KMS-11 (cell line): ENCODE results near the gene KRTAP5-10.
"Not testable (repeated sequence)": the region's sequence is repeated elsewhere in the genome, so short reads cannot be mapped to it uniquely, and the experiment has no call there.

Source experiments
- H2AFZ ChIP-seq: fragments of 200-600 bp; sonication (generic); 2 replicates; pipeline ENCODE4 v1.6.1; 2016; ENCODE audit warnings: antibody characterized with exemption, mixed run types, low read depth
- H3K27ac ChIP-seq: fragments of 200-600 bp; sonication (generic); 2 replicates; pipeline ENCODE4 v1.6.1; 2016; ENCODE audit warnings: mild to moderate bottlenecking, mixed run types
- H3K27me3 ChIP-seq: fragments of 200-600 bp; sonication (generic); 2 replicates; pipeline ENCODE4 v1.6.1; 2017; ENCODE audit warnings: mild to moderate bottlenecking, low read depth, mixed run types, moderate library complexity; ENCODE audit not compliant: insufficient read depth
- H3K36me3 ChIP-seq: fragments of 200-600 bp; sonication (generic); 2 replicates; pipeline ENCODE4 v1.6.1; 2017; ENCODE audit warnings: mild to moderate bottlenecking, mixed run types; ENCODE audit not compliant: insufficient read depth
- H3K4me1 ChIP-seq: fragments of 200-600 bp; sonication (generic); 2 replicates; pipeline ENCODE4 v1.6.1; 2016; ENCODE audit warnings: mild to moderate bottlenecking, low read depth, mixed run types; ENCODE audit not compliant: poor library complexity, severe bottlenecking
- H3K4me2 ChIP-seq: fragments of 200-600 bp; sonication (generic); 2 replicates; pipeline ENCODE4 v1.7.0; 2016; ENCODE audit warnings: mild to moderate bottlenecking, mixed run types
- H3K4me3 ChIP-seq: fragments of 200-600 bp; sonication (generic); IDR thresholded peaks from 2 replicates; pipeline ENCODE4 v1.6.1; 2017; ENCODE audit warnings: low read depth, low read length, mixed read lengths; ENCODE audit not compliant: insufficient read depth
- H3K79me2 ChIP-seq: fragments of 200-600 bp; sonication (generic); 2 replicates; pipeline ENCODE4 v1.6.1; 2016; ENCODE audit warnings: low read depth, mixed run types; ENCODE audit not compliant: insufficient read depth
- H3K9ac ChIP-seq: fragments of 200-600 bp; sonication (generic); 2 replicates; pipeline ENCODE4 v1.6.1; 2016; ENCODE audit warnings: mild to moderate bottlenecking, mixed run types
- H4K20me1 ChIP-seq: fragments of 200-600 bp; sonication (generic); 2 replicates; pipeline ENCODE4 v1.6.1; 2016; ENCODE audit warnings: mild to moderate bottlenecking, mixed run types; ENCODE audit not compliant: insufficient read depth
- TF ChIP-seq, protein P1 (sequence below): fragments of 200-600 bp; sonication (generic); conservative IDR thresholded peaks from 2 replicates; pipeline ENCODE4 v1.6.1; 2017; ENCODE audit warnings: low read depth, mild to moderate bottlenecking, antibody characterized with exemption, low read length, moderate library complexity, mixed read lengths

The KRTAP5-10 gene

DNA sequence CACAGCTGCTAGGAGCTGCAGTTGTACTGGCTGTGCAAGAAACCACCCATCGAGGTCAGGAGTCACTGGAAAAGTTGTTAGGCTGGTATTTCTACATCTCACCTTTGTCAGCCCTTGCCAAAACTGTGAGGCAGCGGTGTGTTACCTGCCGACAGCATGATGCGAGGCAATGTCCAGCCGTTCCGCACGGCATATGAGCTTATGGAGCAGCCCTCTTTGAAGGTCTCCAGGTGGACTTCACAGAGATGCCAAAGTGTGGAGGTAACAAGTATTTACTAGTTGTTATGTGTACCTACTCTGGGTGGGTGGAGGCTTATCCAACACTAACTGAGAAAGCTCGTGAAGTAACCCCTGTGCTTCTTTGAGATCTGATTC is 24.2 kb downstream of the KRTAP5-10 start:
- TF ChIP-seq, protein P1, sequence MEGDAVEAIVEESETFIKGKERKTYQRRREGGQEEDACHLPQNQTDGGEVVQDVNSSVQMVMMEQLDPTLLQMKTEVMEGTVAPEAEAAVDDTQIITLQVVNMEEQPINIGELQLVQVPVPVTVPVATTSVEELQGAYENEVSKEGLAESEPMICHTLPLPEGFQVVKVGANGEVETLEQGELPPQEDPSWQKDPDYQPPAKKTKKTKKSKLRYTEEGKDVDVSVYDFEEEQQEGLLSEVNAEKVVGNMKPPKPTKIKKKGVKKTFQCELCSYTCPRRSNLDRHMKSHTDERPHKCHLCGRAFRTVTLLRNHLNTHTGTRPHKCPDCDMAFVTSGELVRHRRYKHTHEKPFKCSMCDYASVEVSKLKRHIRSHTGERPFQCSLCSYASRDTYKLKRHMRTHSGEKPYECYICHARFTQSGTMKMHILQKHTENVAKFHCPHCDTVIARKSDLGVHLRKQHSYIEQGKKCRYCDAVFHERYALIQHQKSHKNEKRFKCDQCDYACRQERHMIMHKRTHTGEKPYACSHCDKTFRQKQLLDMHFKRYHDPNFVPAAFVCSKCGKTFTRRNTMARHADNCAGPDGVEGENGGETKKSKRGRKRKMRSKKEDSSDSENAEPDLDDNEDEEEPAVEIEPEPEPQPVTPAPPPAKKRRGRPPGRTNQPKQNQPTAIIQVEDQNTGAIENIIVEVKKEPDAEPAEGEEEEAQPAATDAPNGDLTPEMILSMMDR: peak; percentile 27; the same call in 1 of the 2 replicates

DNA sequence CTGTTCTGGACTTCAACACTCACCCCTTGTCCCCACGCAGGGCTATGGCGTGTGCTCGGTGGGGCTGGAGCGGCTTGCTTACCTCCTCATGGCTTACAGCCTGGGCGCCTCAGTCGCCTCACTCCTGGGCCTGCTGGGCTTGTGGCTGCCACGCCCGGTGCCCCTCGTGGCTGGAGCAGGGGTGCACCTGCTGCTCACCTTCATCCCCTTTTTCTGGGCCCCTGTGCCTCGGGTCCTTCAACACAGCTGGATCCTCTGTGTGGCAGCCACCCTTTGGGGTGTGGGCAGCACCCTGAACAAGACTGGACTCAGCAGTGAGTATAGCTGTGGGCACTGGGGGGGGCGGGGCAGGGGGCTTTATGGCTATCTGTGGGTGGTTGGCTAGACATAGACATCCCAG is 37.9 kb downstream of the KRTAP5-10 start:
- not testable (repeated sequence) for H2AFZ ChIP-seq, H3K79me2 ChIP-seq, H3K27ac ChIP-seq, H3K9ac ChIP-seq, H3K36me3 ChIP-seq, H4K20me1 ChIP-seq, H3K4me2 ChIP-seq, H3K4me3 ChIP-seq, H3K4me1 ChIP-seq, H3K27me3 ChIP-seq

More for the DNA sequence above, 24.2 kb downstream of the KRTAP5-10 start:
- H3K36me3 ChIP-seq, H3K4me2 ChIP-seq, H3K79me2 ChIP-seq, H2AFZ ChIP-seq, H3K4me3 ChIP-seq, H3K9ac ChIP-seq, H3K27ac ChIP-seq, H3K27me3 ChIP-seq, H4K20me1 ChIP-seq, H3K4me1 ChIP-seq: not testable (repeated sequence)

GRCh38 chr11:71604798-71605488 is 39.6 kb downstream of the KRTAP5-10 start:
- not testable (repeated sequence) for H3K4me1 ChIP-seq, H3K79me2 ChIP-seq, H3K9ac ChIP-seq, H3K36me3 ChIP-seq, H4K20me1 ChIP-seq, H3K27me3 ChIP-seq, H3K4me3 ChIP-seq
- Histone ChIP-seq H2AFZ (peak overlapping the region; percentile 44; the same call in 1 of the 2 replicates), H3K27ac (peak overlapping the region; percentile 18; the same call in 1 of the 2 replicates), H3K4me2 (peak overlapping the region; percentile 45; the same call in 1 of the 2 replicates)
- TF ChIP-seq, protein P1: 0 out of 2 replicates have a peak, but pooled peaks have one; percentile 26

- H3K27me3 ChIP-seq, H2AFZ ChIP-seq, H3K79me2 ChIP-seq, H3K36me3 ChIP-seq, H3K4me3 ChIP-seq, H4K20me1 ChIP-seq, H3K27ac ChIP-seq, H3K4me2 ChIP-seq, H3K4me1 ChIP-seq, H3K9ac ChIP-seq: not testable (repeated sequence)
Measured at GRCh38 chr11:71606853-71607519, 41.6 kb downstream of the KRTAP5-10 start.

DNA sequence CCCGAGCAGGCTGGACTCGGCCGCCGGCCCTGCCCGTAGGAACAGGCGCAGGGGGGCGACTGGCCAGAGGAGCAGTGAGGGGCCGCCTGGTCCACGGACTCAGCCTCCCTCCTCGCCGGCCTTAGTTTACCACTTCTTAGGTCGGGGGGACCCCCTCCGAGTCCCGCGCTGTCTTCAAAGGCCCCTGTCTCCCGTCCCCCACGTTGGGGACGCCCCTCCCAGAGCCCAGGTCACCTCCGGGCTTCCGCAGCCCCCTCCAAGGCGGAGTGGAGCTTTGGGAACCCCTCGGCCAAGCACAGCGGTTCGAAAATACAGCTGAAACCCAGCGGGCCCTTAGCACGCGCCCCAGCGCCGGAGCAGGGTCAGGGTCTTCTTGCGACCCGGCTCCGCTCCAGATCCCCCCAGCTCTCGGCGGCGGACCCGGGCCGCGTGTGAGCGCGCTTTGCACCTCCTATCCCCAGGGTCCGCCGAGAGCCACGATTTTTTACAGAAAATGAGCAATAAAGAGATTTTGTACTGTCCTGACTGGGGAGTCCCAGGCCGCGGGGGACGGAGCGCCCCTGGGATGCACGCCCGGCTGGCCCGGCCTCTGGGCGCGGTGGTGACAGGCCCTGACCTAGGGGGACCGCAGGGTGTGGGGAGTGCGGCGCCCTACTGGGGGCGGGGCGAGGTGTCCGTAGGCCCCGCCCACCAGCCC is 42.3 kb downstream of the KRTAP5-10 start:
- not testable (repeated sequence) for H3K4me2 ChIP-seq, H4K20me1 ChIP-seq, H3K79me2 ChIP-seq, H3K4me1 ChIP-seq, H3K27me3 ChIP-seq, H3K4me3 ChIP-seq, H3K36me3 ChIP-seq, H3K9ac ChIP-seq, H3K27ac ChIP-seq, H2AFZ ChIP-seq

DNA sequence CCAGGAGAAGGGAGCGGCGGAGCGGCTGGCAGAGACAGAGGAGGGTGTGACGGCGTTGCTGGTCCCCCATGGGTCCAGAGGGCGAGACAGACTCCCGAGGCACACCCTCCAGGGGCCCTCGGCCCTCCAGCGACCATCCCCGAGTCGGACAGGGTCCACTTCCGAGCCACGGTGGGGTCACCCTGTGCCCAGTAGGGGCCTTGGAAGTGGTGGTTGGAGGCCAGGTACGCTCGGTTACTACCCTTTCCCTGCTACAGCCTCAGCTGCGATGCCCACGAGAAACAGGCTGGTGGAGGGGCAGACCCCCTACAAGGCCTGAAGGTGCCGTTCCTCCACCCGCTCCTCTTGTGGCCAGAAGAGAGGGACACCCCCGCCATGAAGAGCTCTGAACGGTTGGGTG is 42.9 kb downstream of the KRTAP5-10 start:
- not testable (repeated sequence) for H3K9ac ChIP-seq, H3K4me1 ChIP-seq, H2AFZ ChIP-seq, H3K4me2 ChIP-seq, H3K4me3 ChIP-seq, H3K79me2 ChIP-seq, H3K36me3 ChIP-seq, H4K20me1 ChIP-seq, H3K27ac ChIP-seq, H3K27me3 ChIP-seq

- H3K79me2 ChIP-seq, H3K36me3 ChIP-seq, H3K9ac ChIP-seq, H3K4me2 ChIP-seq, H3K27me3 ChIP-seq, H3K4me1 ChIP-seq, H4K20me1 ChIP-seq, H3K27ac ChIP-seq, H3K4me3 ChIP-seq, H2AFZ ChIP-seq: not testable (repeated sequence)
Measured at GRCh38 chr11:71611218-71611910, 46.0 kb downstream of the KRTAP5-10 start.

GRCh38 chr11:71613931-71614330 is 48.6 kb downstream of the KRTAP5-10 start:
- not testable (repeated sequence) for H3K27ac ChIP-seq, H4K20me1 ChIP-seq, H2AFZ ChIP-seq, H3K79me2 ChIP-seq, H3K9ac ChIP-seq, H3K4me1 ChIP-seq, H3K36me3 ChIP-seq, H3K27me3 ChIP-seq, H3K4me2 ChIP-seq, H3K4me3 ChIP-seq
